Stimulated activated naive CD4-positive, alpha-beta T cell treated with Interleukin-2 at 50 U/mL for 16 hours (primary cell): Measurements from ENCODE around the gene RNF11.

Experiments used
- DNase-seq: peaks from one replicate; lab custom pipeline; 2025; lab: John Stamatoyannopoulos, UW

RNF11 gene

DNA sequence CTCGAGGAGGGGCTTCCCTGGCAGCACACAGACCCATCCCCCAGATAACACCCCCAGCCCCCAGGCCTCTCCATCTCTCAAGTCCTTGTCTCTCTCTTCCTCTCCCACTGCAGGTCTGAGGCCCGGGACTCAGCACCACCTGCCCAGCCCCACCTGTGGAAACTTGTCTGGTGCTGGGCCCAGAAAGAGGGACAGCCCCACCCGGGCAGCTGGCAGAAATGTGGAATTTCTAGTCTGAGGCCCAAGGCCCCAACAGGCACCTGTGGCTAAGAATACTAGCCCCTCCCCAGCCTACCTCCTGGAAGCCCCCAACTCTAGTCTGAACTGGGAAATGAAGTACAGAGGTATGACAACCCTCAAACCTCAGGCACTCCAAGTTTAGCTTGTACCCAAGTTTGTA is 78.9 kb downstream of the RNF11 start:
- DNase-seq = no peak

DNA sequence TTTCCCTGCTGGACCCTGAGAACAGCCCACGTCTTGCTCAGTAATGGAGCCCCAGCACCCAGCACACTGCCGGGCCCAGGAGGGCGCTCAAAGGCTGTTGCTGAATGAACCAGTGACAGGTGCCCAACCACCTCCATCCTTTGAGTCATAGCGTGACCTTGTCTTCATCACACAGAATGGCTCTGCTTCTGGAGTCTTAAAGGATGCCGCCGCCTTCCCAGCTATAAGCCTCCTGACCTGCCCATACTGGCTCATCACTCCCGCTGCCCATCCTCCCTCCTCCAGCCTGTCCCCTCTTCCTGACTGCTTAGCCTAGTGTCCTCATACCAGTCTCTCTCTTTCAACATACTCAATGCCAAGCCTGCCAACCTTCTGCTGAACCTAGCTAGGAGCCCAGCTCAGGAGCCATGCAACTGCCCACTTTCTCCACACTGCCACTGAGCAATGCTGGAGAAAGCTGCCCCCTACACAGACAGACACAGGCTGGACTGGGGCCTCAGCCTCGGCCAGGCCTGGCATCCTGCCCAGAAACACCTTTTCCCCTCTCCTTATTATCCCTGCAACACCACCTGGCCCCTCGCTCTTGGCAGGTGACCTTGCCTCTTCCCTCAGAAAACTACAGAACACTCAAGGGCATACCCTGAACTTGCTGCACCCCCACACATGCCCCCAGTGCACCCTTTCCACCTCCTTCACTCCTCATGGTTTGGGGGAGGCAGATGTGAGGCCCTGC is 80.2 kb downstream of the RNF11 start:
- no peak for DNase-seq

DNA sequence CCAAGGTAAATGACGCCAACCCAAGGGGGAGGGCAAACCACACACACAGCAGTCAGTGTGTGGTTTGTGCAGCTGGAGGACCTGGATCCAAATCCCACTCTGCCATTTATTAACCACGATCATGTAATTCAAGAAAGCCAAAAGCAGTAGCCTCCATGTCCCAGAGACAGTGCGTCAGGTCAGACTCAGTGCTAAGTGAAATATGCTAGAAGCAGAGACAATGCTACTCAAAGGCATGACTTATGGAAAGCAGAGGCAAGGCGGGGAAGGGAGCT is 80.7 kb downstream of the RNF11 start:
- no peak for DNase-seq

DNA sequence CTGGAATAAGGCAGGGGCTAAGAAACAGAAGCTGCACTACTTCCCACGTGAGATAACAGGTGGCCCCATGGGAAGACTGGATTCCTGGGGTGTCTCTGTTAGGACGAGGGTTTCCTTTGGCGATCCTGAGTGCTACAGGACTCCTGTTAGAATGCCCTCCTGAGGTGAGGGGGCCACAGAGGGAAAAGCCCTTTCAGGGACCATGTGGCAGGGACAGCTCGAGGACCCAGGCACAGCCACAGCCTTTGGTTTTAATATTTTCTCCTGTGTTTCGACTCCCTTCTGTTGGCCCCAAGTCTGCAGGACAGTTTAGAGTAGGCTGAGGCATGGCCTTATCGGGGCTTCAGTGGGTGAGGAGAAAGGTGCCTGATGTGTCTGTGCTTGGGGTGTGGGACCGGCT is 81.7 kb downstream of the RNF11 start:
- DNase-seq = no peak

DNA sequence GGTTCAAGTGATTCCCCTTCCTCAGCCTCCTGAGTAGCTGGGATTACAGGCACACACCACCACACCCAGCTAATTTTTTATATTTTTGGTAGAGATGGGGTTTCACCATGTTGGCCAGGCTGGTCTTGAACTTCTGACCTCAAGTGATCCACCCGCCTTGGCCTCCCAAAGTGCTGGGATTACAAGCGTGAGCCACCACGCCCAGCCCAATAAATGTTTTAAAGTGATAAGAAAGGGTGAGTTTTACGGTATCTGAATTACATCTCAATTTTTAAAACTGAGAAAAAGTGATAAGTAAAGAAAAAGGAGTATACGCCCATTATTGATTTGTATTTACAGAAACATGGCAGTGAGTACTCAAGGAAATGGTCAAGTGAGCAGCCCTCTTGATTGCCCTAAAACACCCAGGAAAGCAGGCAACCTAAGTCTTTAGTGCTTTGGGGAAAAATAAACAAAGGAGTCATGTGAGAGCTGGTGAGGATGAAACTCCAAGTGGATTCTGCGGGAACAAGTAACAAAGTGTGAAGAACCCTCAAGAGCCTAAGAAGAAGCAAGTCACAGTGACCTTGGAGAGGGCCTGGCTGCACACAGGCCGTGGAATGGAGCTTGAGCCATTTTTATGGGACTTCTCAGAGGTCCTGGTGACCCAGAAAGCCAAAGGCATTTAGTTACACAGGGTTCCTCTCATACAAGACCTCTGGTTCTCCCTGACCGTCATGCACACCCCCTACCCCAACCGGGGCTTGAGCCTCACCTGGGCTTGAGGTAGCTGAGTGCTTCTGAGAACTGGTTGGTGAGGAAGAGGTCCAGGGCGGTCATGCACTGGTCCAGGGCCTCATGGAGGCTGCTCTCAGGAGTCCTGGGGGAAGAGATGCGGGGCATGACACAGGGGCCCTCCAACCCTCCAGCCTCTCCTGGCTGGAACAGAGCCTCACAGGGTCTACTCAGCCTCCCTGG is 85.2 kb downstream of the RNF11 start:
- no peak for DNase-seq

DNA sequence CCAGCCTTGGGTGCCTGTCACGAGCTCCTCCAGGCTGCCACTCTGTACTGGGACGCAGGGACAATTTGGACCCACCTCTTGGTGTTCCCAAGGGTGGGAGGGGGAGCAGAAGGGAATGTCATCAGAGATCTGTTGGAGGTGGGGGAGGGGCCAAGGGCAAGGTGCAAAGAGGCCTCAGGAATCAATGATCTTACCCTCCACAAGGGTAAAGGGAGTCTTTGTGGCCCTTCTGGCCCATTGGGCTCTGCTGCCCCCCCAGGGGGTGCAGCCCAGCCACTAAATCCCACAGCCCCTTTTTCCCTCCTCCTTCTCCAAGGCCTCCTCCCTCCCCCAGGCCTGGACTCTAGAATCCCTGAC is 85.8 kb downstream of the RNF11 start:
- no peak for DNase-seq

DNA sequence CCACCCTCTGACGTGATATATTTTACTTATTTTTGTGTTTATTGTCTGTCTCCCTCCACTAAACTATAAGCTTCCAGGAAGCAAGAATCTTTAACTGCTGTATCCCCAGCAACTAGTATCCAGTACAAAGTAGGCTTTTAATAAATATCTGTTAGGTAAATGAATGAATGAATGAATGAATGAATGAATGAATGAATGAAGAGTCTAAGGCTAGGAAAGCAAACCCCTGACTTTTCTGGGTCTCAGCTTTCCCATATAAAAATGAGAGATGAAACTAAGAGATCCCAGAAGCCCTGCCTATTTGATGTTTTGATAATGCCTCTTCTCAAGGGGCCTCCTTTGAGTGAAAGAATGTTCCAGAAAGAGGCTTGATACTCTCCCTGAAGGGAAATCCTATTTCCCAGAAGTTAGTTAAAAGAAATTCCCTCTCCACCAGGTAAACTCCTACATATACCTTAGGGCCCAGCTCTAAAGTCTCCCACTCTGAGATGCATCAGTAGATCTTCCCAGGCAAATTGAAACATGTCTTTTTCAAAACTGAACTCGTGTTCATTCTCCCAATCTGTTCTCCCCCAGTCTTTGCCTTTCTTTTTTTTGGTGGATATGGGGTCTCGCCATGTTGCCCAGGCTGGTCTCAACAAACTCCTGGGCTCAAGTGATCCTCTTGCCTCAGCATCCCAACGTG is 86.5 kb downstream of the RNF11 start:
- DNase-seq = no peak
